GM21528 (cell line): Measurements from ENCODE around the gene CFAP68.
A peak's percentile ranks its signal among the peaks of the same experiment; 100 is the strongest.

Experiments
- ATAC-seq: cut with Tn5 transposase; IDR thresholded peaks from one replicate; pipeline ENCODE4 v1.9.1; 2021; ENCODE audit warnings: mild to moderate bottlenecking, moderate library complexity; ENCODE audit not compliant: unreplicated experiment, low FRiP score

CFAP68 gene, protein sequence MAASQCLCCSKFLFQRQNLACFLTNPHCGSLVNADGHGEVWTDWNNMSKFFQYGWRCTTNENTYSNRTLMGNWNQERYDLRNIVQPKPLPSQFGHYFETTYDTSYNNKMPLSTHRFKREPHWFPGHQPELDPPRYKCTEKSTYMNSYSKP

DNA sequence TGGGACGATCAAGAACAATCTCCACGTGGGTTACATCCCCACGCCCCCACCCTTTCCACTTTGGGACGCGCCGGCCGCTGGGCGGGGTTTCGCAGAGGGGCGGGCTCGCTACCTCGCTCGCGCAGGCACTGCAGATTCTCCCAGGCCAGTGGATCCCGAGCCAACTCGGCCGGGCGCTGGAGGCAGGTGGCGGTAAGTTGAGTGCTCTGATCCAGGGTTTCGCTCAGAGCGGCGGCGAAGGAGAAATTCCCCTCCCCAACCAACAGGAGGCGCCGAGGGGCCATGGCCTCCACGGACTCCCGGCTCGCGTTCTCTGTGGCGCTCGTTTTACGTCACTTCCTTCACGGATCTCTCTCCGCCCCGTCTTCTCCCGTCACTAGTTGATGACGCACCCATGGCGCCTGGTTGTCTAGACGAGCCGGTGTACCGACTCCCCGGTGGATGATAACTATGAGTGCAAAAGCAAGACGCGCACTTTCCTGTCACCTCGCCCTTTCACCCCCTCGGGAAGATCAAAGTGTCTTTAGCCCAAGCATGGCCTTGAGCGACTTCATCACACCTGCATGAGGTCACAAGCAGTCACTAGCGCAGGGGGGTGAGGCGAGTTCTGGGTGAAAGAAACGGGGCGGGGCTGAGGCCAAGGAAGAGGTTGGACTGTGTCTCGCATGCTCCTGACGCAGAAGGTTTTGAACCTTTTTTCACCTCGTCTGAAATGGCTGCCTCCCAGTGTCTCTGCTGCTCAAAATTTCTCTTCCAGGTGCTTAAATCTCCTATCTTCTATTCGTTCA, at the start of gene CFAP68, which contains the start of gene FDXACB1:
Gene CFAP68, plus strand, starts transcription at position 693 of the 788 bp plus-strand sequence. Its CDS starts 20 bp downstream, at position 713.
Gene FDXACB1, minus strand, starts transcription at position 317 of the 788 bp plus-strand sequence. Its CDS starts 33 bp downstream, at position 284.
- peak; percentile 93 for ATAC-seq

DNA sequence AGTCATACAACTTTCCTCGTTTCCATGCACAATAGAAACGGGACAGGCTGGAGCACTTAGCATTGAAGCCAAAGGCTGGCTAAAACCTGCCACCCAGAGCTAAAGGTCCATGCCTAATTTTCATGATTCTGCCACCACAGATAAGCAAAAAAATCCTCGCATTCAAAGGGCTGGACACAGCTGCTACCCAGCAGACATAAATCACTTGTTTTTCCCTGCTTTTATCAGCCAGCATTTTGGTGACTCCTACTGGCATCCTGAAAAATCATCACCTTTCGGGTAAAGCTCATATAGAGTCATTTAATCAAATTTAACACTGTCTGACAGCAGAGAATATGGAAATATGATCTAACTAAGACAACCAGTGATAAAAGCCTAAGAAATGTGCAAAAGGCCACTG, 45.8 kb upstream of the CFAP68 start:
- ATAC-seq: no peak

DNA sequence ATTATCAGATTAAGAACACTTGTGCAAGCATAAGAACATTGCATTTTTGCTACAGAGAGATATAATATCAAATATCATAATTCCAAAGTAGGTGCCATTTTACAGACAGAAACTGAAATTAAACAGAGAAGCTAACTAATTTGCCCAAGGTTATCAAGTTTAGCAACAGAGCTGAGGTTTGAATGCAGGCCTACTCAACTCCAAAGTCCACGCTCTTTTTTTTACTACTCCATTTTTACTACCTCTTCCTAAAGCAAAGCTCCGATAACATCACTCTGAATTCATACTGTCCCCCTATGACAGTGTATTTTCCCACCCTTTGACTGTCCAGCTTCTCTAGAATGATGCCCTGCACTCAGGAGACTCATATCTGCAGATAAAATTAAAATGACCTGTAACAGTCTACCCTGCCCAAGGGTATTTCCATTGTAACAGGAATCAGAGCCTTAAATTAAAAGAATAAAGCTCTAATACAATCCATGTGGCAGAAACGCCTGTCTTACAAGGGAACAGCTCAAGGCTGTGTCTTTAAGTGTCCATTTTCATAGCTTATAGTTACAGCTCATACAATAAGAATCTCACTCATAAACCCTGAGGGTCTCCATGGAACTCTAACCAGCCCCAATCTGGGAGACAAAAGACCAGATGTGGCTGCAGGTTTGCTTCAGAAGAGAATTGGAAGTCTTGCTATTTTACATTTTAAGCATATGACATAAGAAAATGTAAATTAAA, 44.7 kb upstream of the CFAP68 start:
- no peak for ATAC-seq

DNA sequence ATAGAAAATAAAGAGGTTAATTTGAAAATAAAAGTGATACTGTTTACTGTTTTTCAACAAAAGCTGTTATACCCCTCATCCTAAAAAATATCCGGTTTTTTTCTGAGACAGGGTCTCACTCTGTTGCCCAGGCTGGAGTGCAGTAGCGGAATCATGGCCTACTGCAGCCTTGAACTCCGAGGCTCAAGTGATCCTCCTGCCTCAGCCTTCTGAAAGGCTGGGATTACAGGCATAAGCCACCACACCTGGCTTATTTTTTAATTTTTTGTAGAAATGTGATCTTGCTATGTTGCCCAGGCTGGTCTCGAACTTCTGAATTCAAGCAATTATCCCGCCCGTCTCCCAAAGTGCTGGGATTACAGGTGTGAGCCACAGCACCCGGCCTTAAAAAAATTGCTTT, 43.7 kb upstream of the CFAP68 start:
- no peak for ATAC-seq

DNA sequence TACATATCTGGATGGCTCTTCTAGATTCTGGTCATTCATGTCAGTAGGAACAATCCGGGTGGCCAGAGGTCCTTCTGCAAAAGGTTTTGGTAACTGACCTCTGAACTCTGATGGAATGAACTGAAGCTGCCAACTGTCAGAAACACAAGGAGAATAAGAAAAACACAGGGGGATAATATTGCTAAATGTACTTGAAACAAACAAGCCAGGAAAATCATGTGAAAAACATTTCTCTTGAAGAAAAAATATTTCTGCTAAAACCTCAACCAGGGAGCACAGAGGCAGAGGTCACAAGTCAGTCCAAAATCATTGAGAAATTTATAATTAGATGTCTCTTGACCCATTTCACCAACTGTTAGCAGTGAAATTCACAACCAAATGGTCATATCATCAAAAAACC, 43.2 kb upstream of the CFAP68 start:
- no peak for ATAC-seq

DNA sequence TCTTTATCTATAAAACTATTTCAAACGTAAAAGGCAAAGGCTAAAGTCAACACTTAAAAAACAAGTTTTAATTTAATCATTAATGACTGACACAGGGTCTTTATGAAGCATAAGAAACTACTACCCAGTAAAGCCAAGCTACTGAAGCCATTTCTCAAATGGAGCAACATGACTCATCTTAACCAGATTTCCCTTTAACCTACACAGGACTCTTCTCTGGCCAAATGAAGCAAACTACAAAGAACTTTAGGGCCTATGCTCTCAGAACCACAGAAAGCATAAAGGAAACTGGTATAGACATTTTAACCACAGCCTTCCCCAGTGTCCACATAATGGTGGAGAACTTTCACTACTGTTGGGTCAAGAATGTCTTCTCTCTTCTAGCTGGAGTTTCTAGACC, 42.6 kb upstream of the CFAP68 start:
- peak; percentile 66 for ATAC-seq

DNA sequence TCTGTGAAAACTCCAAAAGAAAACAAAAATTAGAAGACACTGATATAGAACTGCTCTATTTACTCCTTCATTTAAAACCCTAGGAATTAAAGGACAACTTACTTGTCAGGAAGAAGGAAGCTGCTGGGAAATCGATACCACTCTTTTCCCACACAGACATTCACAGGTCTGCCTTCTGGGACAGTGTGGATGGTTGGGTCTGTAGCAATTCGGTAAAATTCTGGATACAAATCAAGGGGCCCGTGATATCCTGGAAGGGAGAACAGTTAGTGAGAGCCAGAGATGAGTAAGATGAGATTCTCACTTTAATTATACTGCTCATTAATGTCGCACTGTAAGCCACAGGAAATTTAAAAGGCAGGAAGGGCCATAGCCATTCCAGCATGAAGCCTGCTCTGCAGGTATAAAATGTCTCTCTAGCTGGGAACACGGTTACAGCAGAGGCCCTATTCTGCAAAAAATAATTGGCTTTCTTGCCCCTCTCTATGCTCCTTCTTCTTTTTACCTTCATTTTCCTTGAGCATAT, 41.9 kb upstream of the CFAP68 start:
- no peak for ATAC-seq

DNA sequence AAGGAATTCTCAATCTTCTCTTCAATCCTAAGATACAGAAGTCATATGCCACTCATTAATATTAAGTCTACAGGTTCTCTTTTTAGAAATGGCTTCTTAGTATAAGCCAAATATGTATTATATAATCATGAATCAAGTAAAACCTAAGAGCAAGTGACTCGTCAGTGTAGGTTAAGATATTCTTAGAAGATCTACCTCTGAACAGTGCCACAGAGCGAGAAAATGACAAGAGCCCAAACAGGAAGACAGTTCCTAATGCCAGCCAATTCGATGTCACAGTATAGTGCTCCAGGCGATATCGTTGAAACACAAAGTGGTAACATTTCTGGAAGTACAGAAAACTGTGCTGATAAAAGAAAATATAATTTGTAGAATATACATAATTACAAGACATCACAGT, 41.3 kb upstream of the CFAP68 start:
- no peak for ATAC-seq

DNA sequence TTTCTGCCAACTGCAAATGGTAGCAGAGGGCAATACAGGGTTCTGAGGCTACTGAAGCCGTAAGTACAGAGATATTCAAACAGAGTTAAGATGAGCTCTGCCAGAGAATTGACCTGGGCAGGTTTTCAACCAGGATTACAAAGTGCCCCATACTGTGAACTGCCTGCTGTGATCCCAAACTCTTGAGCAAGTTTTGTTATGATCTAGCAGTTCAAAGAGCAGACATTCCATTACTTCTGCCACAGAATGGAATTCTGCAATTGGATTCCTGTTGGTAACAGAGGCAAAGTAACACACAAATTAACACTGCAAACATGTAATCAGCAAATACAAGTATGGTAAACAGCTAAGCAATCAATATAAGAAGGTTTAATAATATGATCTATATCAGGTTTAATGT, 39.2 kb upstream of the CFAP68 start:
- ATAC-seq: no peak

DNA sequence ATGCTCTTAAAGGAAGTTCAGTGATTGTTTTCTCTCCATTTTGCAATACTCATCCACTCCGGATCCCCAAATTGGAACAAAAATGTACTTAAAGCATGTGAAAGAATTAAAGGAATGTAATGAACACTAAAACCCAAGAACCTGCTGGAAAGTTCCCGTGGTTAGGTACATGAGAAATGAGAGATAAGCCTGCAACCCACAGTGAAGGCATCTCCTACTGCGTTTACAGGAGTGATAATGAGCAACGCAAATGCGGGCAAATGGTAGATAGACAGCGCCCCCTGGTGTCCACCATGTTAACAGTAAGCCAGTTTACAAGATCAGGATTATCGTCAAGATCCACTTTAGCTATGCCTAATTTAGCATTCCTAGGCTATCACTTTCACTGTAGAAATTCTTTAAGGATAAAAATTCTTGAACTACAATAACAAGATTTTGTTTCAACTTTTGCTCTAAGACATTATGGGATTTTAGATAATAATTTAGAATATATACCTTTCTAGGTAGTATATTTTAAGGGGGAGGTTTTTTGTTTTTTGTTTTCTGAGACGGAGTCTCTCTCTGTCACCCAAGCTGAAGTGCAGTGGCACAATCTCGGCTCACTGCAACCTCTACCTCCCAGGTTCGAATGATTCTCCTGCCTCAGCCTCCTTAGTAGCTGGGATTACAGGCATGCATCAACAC, 37.8 kb upstream of the CFAP68 start:
- peak; percentile 82 for ATAC-seq

DNA sequence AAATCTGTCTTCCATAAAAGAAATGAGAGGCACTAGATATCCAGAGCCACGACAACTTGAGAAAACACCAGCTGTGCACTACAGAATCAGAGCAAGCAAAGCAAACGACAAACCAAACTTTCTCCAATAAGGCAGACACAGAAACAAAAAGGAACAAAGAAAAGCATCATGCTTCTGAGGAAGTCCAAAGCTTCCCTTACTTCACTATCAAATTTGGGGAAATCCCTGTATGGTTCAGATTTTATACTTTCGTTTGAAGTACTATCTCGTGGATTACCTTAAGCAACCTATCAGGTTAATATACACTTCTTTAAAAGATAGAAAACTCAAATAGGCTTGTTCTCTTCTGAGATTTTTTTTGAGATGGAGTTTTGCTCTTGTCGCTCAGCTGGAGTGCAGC, 35.7 kb upstream of the CFAP68 start:
- no peak for ATAC-seq

DNA sequence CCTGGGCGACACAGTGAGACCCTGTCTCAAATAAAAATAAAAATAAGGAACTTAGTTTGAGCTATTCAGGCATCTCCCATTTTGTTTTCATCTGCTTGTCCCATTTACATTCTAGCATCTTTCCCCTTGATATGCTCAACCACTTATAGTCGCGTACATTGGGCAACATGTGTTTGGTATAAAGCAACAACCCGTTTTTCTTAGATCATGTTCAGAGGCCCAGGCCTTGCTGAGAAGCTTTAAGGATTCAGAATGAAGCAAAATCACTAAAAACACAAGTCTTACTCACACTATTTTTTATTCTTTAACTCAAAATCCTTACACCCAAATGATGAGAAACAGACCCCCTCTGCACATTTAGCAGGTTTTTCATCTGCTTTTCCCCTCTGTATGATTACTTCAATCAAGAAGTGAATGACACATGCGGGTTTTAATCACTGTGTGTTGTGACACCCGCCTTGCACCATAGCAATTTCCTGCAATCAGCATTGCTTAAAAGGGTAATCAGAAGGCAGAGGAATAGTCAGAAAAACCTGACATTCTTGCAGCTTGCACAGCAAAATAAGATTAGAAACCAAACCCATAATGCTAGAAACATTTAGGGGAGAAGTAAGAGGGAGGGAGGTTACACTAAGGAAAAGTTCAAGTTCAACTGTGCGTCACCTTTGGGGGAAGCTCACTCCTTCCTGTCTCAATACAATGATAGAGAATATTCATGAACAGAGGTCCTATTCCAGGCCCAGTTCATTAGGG, 33.9 kb upstream of the CFAP68 start:
- ATAC-seq: no peak

DNA sequence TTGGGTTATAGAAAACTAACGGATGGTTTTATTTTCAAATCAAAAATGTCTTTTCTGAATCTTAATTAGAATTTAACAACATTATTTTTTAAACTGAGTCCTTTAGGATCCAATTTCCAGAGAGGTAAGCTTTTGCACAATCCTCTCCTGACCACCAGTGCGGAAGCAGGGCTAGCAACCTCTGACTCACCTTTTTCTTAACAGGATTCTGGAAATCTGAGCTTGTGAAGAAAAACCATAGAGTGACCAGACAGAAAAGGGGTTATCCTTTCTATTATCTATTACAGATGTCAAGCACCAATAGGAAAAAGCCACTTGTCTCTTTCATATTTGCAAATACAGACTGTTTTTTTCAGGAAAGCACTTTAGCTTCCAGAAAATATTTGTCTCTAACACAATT, 33.3 kb upstream of the CFAP68 start:
- no peak for ATAC-seq

DNA sequence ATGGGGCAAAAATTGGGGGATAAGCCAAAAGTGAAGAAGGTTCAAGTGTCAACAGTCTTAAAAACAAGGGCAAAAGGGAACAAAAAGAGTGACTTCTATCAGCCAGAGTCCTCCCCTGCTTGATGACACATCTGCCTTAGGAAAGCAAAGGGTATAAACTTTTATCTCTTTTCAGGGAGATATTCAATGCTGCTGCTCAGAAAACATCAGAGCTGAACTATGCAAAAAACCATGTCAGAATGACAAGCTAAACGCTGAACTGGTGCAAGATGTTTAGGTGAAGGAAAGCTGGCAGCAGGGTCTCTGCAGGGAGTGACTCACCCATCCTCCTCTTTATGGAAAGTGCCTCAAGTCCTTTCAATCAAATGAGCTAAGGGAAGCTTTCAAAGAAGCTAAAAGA, 32.7 kb upstream of the CFAP68 start:
- ATAC-seq: no peak

DNA sequence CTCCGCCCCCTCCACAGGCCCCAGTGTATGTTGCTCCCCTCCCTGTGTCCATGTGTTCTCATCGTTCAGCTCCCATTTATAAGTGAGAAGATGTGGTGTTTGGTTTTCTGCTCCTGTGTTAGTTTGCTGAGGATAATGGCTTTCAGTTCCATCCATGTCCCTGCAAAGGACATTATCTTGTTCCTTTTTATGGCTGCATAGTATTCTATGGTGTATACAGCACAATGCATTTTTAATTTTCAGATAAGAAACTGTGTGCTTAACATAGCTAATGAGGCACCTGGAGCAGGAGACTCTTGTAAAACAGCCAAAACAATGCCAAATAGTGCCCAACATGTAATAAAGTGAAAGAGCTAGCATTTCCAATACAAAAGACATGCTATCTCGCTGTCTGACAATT, 29.7 kb upstream of the CFAP68 start:
- ATAC-seq: no peak

DNA sequence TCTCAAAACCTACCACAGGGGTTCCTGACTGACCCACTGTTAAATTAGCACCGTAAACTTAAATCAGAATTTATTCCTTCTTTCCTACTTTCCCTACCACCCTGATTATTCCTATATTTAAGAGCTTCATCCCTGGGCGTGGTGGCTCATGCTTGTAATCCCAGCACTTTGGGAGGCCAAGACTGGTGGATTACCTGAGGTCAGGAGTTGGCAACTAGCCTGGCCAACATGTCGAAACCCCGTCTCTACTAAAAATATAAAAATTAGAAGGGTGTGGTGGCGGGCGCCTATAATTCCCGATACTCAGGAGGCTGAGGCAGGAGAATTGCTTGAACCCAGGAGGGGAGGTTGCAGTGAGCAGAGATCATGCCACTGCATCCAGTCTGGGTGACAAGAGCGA, 28.3 kb upstream of the CFAP68 start:
- ATAC-seq: no peak

DNA sequence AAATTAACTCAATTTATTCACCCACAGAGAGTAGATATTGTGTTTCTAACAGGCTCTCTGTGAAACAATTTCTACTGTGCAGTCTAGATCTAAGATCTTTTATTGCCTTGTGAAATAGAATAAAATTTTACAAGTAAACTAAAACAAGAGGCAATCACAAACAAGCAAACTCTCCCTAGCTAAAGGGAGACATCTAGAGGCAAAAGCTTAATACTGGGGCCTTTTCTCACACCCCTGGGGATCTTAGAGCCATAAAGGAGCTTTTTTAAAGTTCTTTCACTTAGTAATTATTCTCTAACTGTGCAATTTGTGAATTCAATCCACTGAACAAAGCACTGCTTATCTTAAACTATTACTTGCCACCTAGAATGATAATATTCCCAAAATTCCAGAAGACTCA, 27.7 kb upstream of the CFAP68 start:
- no peak for ATAC-seq

DNA sequence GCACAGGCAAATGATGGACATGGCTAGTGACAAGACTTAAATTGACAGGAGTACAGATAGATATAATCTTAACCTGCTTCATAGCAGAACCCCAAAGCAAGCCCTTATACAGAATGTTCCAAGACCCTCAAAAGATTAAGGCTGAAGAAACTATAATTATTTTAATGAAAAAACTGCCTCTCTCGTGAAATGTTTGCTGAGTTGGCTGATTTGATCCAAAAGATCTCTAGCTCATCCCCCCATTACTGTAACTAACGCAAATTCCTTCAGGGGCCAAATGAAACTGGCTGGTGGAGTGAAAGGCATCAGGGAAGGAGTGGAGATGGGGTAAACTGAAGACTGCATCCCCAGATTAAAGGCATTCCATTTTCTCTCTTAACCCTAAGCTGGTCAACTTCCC, 27.2 kb upstream of the CFAP68 start:
- no peak for ATAC-seq

DNA sequence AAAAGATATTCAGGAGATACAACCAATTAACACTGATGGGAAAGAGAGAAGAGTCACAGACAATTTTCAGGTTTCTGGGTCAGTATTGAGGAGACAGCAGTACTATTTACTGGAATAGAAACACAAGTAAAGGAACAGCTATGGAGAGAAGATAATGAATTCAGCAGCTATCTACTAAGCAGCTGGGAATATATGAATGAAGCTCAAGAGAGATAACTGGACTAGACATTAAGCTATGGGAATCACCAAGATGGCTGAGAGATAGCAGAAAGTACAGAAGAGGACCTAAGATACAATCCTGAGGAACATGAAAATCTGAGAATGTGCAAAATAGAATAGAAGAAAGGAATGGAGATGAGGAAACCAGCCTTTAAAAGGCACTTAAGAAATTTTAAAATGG, 23.8 kb upstream of the CFAP68 start:
- ATAC-seq: no peak

DNA sequence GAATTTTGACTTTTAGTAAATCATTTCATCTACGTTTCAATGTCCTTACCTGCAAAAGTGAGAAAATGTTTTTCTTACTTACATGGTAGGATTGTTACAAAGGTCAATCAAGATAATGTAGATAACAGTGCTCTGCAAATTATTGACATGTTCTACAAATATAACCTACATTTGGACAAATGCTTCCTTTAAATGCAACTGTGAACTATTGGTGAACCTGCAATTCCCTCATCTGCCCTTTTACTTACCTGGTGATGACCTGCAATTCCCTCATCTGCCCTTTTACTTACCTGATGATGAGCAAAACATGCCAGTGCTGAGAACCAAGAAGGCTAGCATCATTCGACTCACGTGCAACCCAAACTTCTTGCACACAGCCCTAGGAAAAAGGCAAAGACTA, 19.1 kb upstream of the CFAP68 start:
- ATAC-seq: no peak
